Measurements from ENCODE around the gene USP17L18. TPM values are rescaled to one million over a fixed set of nuclear protein-coding genes. Genes with fewer than 3 reads are reported as not detected.
"Not testable (repeated sequence)": the region's sequence is repeated elsewhere in the genome, so short reads cannot be mapped to it uniquely, and the experiment has no call there.

USP17L18 gene
- total RNA-seq, 2 donors from 2014 or later: not detected

DNA sequence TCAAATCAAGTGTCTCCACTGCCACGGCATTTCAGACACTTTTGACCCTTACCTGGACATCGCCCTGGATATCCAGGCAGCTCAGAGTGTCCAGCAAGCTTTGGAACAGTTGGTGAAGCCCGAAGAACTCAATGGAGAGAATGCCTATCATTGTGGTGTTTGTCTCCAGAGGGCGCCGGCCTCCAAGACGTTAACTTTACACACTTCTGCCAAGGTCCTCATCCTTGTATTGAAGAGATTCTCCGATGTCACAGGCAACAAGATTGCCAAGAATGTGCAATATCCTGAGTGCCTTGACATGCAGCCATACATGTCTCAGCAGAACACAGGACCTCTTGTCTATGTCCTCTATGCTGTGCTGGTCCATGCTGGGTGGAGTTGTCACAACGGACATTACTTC is 18.2 kb upstream of the USP17L18 start:
- H3K36me3 ChIP-seq (ENCODE audit: control insufficient read depth, insufficient read depth, low read length); H3K4me3 Mint-ChIP-seq; H3K4me3 ChIP-seq (ENCODE audit: low read length); H3K4me1 Mint-ChIP-seq; H3K27ac Mint-ChIP-seq; H3K9me3 ChIP-seq (ENCODE audit: control insufficient read depth, low read length); H3K27me3 Mint-ChIP-seq (ENCODE audit: insufficient read depth); H3K9me3 Mint-ChIP-seq; H3K36me3 Mint-ChIP-seq (ENCODE audit: low read depth); H3K9ac ChIP-seq (ENCODE audit: extremely low read depth, low read length, poor library complexity, severe bottlenecking); H3K4me1 ChIP-seq (ENCODE audit: control insufficient read depth, insufficient read depth, low read length); H3K27ac ChIP-seq (ENCODE audit: low read depth, low read length); DNase-seq; H3K27me3 ChIP-seq (ENCODE audit: control insufficient read depth, insufficient read depth, low read length, poor library complexity, severe bottlenecking): not testable (repeated sequence)
- WGBS, 2 experiments (ENCODE audit: insufficient coverage in 1 of 2, insufficient read length in 1 of 2): 66% methylated on average over 6 of the region's 8 CpGs; no CpG with 5 or more reads in 1 of the 2 experiments

GRCh38 chr4:9234085-9234484 is 14.3 kb upstream of the USP17L18 start, which contains the start of gene USP17L15:
USP17L15 (plus strand) TSS chr4:9234385; CDS start chr4:9234385, 0 bp downstream.
- H3K9ac ChIP-seq (ENCODE audit: extremely low read depth, low read length, poor library complexity, severe bottlenecking); H3K27ac ChIP-seq (ENCODE audit: low read depth, low read length); H3K4me1 ChIP-seq (ENCODE audit: control insufficient read depth, insufficient read depth, low read length); DNase-seq; H3K9me3 Mint-ChIP-seq; H3K4me3 Mint-ChIP-seq; H3K36me3 Mint-ChIP-seq (ENCODE audit: low read depth); H3K27ac Mint-ChIP-seq; H3K36me3 ChIP-seq (ENCODE audit: control insufficient read depth, insufficient read depth, low read length); H3K27me3 ChIP-seq (ENCODE audit: control insufficient read depth, insufficient read depth, low read length, poor library complexity, severe bottlenecking); H3K4me1 Mint-ChIP-seq; H3K27me3 Mint-ChIP-seq (ENCODE audit: insufficient read depth); H3K4me3 ChIP-seq (ENCODE audit: low read length); H3K9me3 ChIP-seq (ENCODE audit: control insufficient read depth, low read length): not testable (repeated sequence)
- no CpG with 5 or more reads among the region's 15 CpGs for WGBS, 2 experiments (ENCODE audit: insufficient coverage in 1 of 2, insufficient read length in 1 of 2)

DNA sequence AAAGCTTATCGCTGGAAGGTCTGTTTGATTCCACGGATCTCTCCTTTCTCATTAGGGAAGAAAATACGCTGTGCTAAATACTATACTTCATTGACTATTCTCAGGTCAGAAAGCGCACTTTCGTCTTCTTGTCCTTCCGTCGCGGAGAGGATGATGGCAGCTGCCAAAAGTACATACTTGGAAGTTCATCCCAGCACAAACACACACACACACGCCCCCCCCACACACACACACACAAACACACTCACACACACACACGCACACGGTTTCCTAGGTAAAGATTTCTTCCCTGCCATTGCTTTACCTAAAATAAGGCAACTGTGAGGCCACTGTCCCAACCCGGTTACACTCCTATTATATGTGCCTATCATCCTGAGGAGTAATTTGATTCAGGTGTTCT is 10.0 kb upstream of the USP17L18 start:
- not testable (repeated sequence) for H3K9me3 Mint-ChIP-seq; H3K4me1 Mint-ChIP-seq; H3K4me3 Mint-ChIP-seq; H3K9ac ChIP-seq (ENCODE audit: extremely low read depth, low read length, poor library complexity, severe bottlenecking); H3K4me3 ChIP-seq (ENCODE audit: low read length); H3K4me1 ChIP-seq (ENCODE audit: control insufficient read depth, insufficient read depth, low read length); H3K27me3 Mint-ChIP-seq (ENCODE audit: insufficient read depth); H3K27ac ChIP-seq (ENCODE audit: low read depth, low read length); H3K27ac Mint-ChIP-seq; H3K9me3 ChIP-seq (ENCODE audit: control insufficient read depth, low read length); H3K36me3 Mint-ChIP-seq (ENCODE audit: low read depth); H3K27me3 ChIP-seq (ENCODE audit: control insufficient read depth, insufficient read depth, low read length, poor library complexity, severe bottlenecking); H3K36me3 ChIP-seq (ENCODE audit: control insufficient read depth, insufficient read depth, low read length)
- no CpG with 5 or more reads among the region's 12 CpGs for WGBS, 2 experiments (ENCODE audit: insufficient coverage in 1 of 2, insufficient read length in 1 of 2)
- DNase-seq: peak; percentile 20

DNA sequence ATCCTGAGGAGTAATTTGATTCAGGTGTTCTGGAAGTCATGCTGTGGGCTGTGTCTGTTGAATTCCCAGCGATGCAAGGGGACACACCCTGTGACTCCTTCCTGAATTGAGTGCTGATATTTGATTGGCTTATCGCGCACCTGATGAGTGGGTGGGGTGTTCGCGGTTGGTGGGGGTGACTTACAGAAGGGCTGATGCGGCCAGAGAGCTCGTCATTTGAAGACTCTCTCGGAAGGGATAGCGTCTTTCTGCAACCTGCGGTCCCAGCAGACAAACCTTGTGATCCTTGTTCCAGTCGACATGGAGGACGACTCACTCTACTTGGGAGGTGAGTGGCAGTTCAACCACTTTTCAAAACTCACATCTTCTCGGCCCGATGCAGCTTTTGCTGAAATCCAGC is 4.9 kb upstream of the USP17L18 start, which contains the start of gene USP17L17:
Gene USP17L17 (plus strand): TSS at position 301 of the 400 bp plus-strand sequence. CDS start 0 bp downstream, at position 301.
- H3K36me3 Mint-ChIP-seq (ENCODE audit: low read depth); H3K27me3 ChIP-seq (ENCODE audit: control insufficient read depth, insufficient read depth, low read length, poor library complexity, severe bottlenecking); H3K9me3 ChIP-seq (ENCODE audit: control insufficient read depth, low read length); DNase-seq; H3K27me3 Mint-ChIP-seq (ENCODE audit: insufficient read depth); H3K27ac Mint-ChIP-seq; H3K9me3 Mint-ChIP-seq; H3K4me1 Mint-ChIP-seq; H3K4me3 Mint-ChIP-seq; H3K9ac ChIP-seq (ENCODE audit: extremely low read depth, low read length, poor library complexity, severe bottlenecking); H3K4me1 ChIP-seq (ENCODE audit: control insufficient read depth, insufficient read depth, low read length); H3K36me3 ChIP-seq (ENCODE audit: control insufficient read depth, insufficient read depth, low read length); H3K4me3 ChIP-seq (ENCODE audit: low read length); H3K27ac ChIP-seq (ENCODE audit: low read depth, low read length): not testable (repeated sequence)
- WGBS, 2 experiments (ENCODE audit: insufficient coverage in 1 of 2, insufficient read length in 1 of 2): no CpG with 5 or more reads among the region's 14 CpGs

- not testable (repeated sequence) for DNase-seq; H3K36me3 Mint-ChIP-seq (ENCODE audit: low read depth); H3K9me3 ChIP-seq (ENCODE audit: control insufficient read depth, low read length); H3K36me3 ChIP-seq (ENCODE audit: control insufficient read depth, insufficient read depth, low read length); H3K27me3 ChIP-seq (ENCODE audit: control insufficient read depth, insufficient read depth, low read length, poor library complexity, severe bottlenecking); H3K27me3 Mint-ChIP-seq (ENCODE audit: insufficient read depth); H3K27ac ChIP-seq (ENCODE audit: low read depth, low read length); H3K9ac ChIP-seq (ENCODE audit: extremely low read depth, low read length, poor library complexity, severe bottlenecking); H3K4me3 ChIP-seq (ENCODE audit: low read length); H3K4me1 Mint-ChIP-seq; H3K4me1 ChIP-seq (ENCODE audit: control insufficient read depth, insufficient read depth, low read length); H3K9me3 Mint-ChIP-seq; H3K27ac Mint-ChIP-seq; H3K4me3 Mint-ChIP-seq
- WGBS, 2 experiments (ENCODE audit: insufficient coverage in 1 of 2, insufficient read length in 1 of 2): no CpG with 5 or more reads among the region's 13 CpGs
Measured at GRCh38 chr4:9253078-9253477, 4.6 kb downstream of the USP17L18 start, which contains the start of gene USP17L19. USP17L19 (plus strand) TSS chr4:9253378; CDS start chr4:9253378, 0 bp downstream.

DNA sequence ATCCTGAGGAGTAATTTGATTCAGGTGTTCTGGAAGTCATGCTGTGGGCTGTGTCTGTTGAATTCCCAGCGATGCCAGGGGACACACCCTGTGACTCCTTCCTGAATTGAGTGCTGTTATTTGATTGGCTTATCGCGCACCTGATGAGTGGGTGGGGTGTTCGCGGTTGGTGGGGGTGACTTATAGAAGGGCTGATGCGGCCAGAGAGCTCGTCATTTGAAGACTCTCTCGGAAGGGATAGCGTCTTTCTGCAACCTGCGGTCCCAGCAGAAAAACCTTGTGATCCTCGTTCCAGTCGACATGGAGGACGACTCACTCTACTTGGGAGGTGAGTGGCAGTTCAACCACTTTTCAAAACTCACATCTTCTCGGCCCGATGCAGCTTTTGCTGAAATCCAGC is 9.4 kb downstream of the USP17L18 start, which contains the start of gene USP17L20:
Gene USP17L20 (plus strand): TSS at position 301 of the 400 bp plus-strand sequence. CDS start 0 bp downstream, at position 301.
- DNase-seq; H3K36me3 ChIP-seq (ENCODE audit: control insufficient read depth, insufficient read depth, low read length); H3K4me1 Mint-ChIP-seq; H3K27ac ChIP-seq (ENCODE audit: low read depth, low read length); H3K9me3 Mint-ChIP-seq; H3K4me1 ChIP-seq (ENCODE audit: control insufficient read depth, insufficient read depth, low read length); H3K27me3 Mint-ChIP-seq (ENCODE audit: insufficient read depth); H3K36me3 Mint-ChIP-seq (ENCODE audit: low read depth); H3K9ac ChIP-seq (ENCODE audit: extremely low read depth, low read length, poor library complexity, severe bottlenecking); H3K4me3 Mint-ChIP-seq; H3K27me3 ChIP-seq (ENCODE audit: control insufficient read depth, insufficient read depth, low read length, poor library complexity, severe bottlenecking); H3K27ac Mint-ChIP-seq; H3K4me3 ChIP-seq (ENCODE audit: low read length); H3K9me3 ChIP-seq (ENCODE audit: control insufficient read depth, low read length): not testable (repeated sequence)
- WGBS, 2 experiments (ENCODE audit: insufficient coverage in 1 of 2, insufficient read length in 1 of 2): no CpG with 5 or more reads among the region's 15 CpGs

- H3K4me1 Mint-ChIP-seq; DNase-seq; H3K9me3 Mint-ChIP-seq; H3K27me3 Mint-ChIP-seq (ENCODE audit: insufficient read depth); H3K27ac ChIP-seq (ENCODE audit: low read depth, low read length); H3K4me3 Mint-ChIP-seq; H3K36me3 Mint-ChIP-seq (ENCODE audit: low read depth); H3K27me3 ChIP-seq (ENCODE audit: control insufficient read depth, insufficient read depth, low read length, poor library complexity, severe bottlenecking); H3K36me3 ChIP-seq (ENCODE audit: control insufficient read depth, insufficient read depth, low read length); H3K9ac ChIP-seq (ENCODE audit: extremely low read depth, low read length, poor library complexity, severe bottlenecking); H3K9me3 ChIP-seq (ENCODE audit: control insufficient read depth, low read length); H3K4me3 ChIP-seq (ENCODE audit: low read length); H3K27ac Mint-ChIP-seq; H3K4me1 ChIP-seq (ENCODE audit: control insufficient read depth, insufficient read depth, low read length): not testable (repeated sequence)
- WGBS, 2 experiments (ENCODE audit: insufficient coverage in 1 of 2, insufficient read length in 1 of 2): no CpG with 5 or more reads among the region's 13 CpGs
Measured at GRCh38 chr4:9262572-9262971, 14.1 kb downstream of the USP17L18 start, which contains the start of gene USP17L21. USP17L21 (plus strand) TSS chr4:9262872; CDS start chr4:9262872, 0 bp downstream.

Data from endodermal cell (in vitro differentiated cells).